Measurements from ENCODE around the gene USP19. TPM values are rescaled to one million over a fixed set of nuclear protein-coding genes. Genes with fewer than 3 reads are reported as not detected.

Gene USP19
- total RNA-seq, 1 experiment from 2014 or later = 72.1 TPM

DNA sequence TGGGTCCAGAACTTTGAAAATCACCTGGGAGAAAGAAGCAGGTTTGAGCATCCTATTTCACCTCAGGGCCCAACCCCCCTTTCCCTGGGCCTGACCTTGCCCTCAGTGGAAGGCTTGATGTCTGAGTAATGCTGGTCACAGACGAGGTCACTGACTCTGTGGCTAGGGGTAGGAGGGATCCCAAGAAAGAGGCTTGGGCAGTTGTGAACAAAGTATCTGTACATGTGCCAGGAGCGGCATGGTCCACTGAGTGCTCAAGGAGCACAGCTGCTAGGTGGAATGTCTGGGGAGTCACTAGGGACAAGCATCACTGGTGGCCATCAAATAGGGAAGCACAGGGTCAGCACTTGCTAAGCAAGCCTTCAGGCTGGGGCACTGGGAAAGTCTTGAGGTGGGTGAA lies 38.2 kb upstream of the USP19 start:
- intact Hi-C loops (cut with micrococcal nuclease; ENCODE audit: unreplicated experiment) = no loop called here
- Histone ChIP-seq H3K9me3 (ENCODE audit: insufficient read depth, low read depth) (no peaks in the 10 kb centered on the region), H3F3A (ENCODE audit: insufficient read depth, low read depth) (peaks cover 10% of the 10 kb centered on the region; the same call in 1 of the 2 replicates), H4K20me1 (ENCODE audit: insufficient read depth) (no peaks in the 10 kb centered on the region), H3K27ac (no peak overlapping the region), H3K36me3 (ENCODE audit: low read depth) (peaks cover 4% of the 10 kb centered on the region; the same call in 1 of the 2 replicates), H2AFZ (no peak overlapping the region), H3K4me2 (no peak overlapping the region), H3K79me2 (ENCODE audit: low read depth) (no peaks in the 10 kb centered on the region), H3K27me3 (ENCODE audit: insufficient read depth, low read depth) (no peaks in the 10 kb centered on the region), H3K4me1 (replicated peaks; ENCODE audit: insufficient read depth) (no peaks in the 10 kb centered on the region), H3K9me2 (ENCODE audit: insufficient read depth) (no peaks in the 10 kb centered on the region), H3K4me3 (no peak overlapping the region)
- DNase-seq = no peak
- no TSS peak for BruUV-seq (replicated peaks)
- CTCF ChIA-PET = interaction anchor here (0.6 kb wide), 1 partner anchor 53 kb away, joined by 3 read pairs; no protein-coding TSS in a partner anchor
- TF ChIP-seq, protein P1, sequence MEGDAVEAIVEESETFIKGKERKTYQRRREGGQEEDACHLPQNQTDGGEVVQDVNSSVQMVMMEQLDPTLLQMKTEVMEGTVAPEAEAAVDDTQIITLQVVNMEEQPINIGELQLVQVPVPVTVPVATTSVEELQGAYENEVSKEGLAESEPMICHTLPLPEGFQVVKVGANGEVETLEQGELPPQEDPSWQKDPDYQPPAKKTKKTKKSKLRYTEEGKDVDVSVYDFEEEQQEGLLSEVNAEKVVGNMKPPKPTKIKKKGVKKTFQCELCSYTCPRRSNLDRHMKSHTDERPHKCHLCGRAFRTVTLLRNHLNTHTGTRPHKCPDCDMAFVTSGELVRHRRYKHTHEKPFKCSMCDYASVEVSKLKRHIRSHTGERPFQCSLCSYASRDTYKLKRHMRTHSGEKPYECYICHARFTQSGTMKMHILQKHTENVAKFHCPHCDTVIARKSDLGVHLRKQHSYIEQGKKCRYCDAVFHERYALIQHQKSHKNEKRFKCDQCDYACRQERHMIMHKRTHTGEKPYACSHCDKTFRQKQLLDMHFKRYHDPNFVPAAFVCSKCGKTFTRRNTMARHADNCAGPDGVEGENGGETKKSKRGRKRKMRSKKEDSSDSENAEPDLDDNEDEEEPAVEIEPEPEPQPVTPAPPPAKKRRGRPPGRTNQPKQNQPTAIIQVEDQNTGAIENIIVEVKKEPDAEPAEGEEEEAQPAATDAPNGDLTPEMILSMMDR (conservative IDR thresholded peaks at IDR 0.05) = no peak
- no peak for TF ChIP-seq EZH2 (IDR thresholded peaks at IDR 0.05; ENCODE audit: low read depth)
- POLR2A ChIA-PET (ENCODE audit: unreplicated experiment) = no interaction called here

DNA sequence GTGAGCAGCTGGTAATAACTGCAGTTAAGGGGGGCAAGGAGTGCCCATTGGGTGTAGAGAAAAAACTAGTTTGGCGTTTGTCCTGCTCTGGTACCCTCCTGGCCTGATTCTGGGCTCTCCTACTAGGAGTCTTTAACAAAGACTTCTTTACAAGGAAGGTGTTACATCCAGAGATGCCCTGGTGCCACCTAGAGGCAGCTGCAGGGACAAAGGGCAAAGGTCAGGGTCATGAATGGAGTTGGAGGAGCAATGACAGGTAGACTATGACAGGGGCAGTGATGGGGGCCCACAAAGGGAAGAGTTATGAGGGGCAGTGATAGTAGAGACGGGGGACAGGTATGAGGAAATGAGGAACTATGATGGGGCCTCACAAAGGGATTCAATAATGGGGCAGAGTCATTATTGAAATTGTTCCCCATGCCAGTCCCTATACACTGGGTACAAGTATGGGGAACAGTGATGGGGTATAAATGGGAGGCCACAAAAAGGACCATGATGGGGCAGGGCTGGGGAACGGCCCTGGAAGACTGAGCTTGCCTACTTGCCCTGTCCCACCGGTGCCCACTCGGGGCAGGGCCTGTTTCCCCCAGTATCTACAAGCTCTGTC lies 37.6 kb upstream of the USP19 start:
- intact Hi-C loops (cut with micrococcal nuclease; ENCODE audit: unreplicated experiment) = no loop called here
- CTCF ChIA-PET = interaction anchor here (0.6 kb wide), 1 partner anchor 53 kb away, joined by 3 read pairs; no protein-coding TSS in a partner anchor
- H3K79me2 ChIP-seq (ENCODE audit: low read depth) = no peaks in the 10 kb centered on the region

DNA sequence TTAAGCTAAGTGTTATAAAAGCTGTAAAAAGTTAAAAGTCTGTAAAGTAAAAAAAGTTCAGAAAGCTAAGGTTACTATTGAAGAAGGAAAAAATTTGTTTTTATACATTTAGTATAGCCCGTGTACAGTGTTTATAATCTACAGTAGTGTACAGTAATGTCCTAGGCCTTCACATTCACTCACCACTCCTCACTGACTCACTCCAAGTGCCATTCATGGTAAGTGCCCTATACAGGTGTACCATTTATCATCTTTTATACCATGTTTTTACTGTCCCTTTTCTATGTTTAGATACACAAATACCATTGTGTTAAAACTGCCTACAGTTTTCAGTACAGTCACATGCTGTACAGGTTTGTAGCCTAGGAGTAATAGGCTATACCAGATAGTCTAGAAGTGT lies 36.7 kb upstream of the USP19 start:
- no peak overlapping the region for H3K27ac ChIP-seq
- no peaks in the 10 kb centered on the region for H3K27me3 ChIP-seq (ENCODE audit: insufficient read depth, low read depth)
- POLR2A ChIA-PET (ENCODE audit: unreplicated experiment) = interaction anchor here (0.6 to 0.7 kb wide), 2 partner anchors 21 to 393 kb away, joined by 3 to 7 read pairs; no protein-coding TSS in a partner anchor
- CTCF ChIA-PET = interaction anchor here (0.6 kb wide), 1 partner anchor 175 kb away, joined by 7 read pairs; no protein-coding TSS in a partner anchor
- no peaks in the 10 kb centered on the region for H3K4me1 ChIP-seq (replicated peaks; ENCODE audit: insufficient read depth)
- H2AFZ ChIP-seq = no peak overlapping the region
- no peaks in the 10 kb centered on the region for H3K9me2 ChIP-seq (ENCODE audit: insufficient read depth)
- no peak for TF ChIP-seq EZH2 (IDR thresholded peaks at IDR 0.05; ENCODE audit: low read depth)
- TF ChIP-seq, protein P1 (conservative IDR thresholded peaks at IDR 0.05) = no peak
- no TSS peak for BruUV-seq (replicated peaks)
- H3F3A ChIP-seq (ENCODE audit: insufficient read depth, low read depth) = peaks cover 10% of the 10 kb centered on the region; the same call in 1 of the 2 replicates
- H3K4me3 ChIP-seq = no peak overlapping the region
- no peak for DNase-seq
- no peaks in the 10 kb centered on the region for H3K36me3 ChIP-seq (ENCODE audit: low read depth)
- no peaks in the 10 kb centered on the region for H3K79me2 ChIP-seq (ENCODE audit: low read depth)
- intact Hi-C loops (cut with micrococcal nuclease; ENCODE audit: unreplicated experiment) = no loop called here
- H3K4me2 ChIP-seq = no peak overlapping the region
- H4K20me1 ChIP-seq (ENCODE audit: insufficient read depth) = no peaks in the 10 kb centered on the region
- H3K9me3 ChIP-seq (ENCODE audit: insufficient read depth, low read depth) = no peaks in the 10 kb centered on the region

More for the DNA sequence above, 37.6 kb upstream of the USP19 start:
- POLR2A ChIA-PET (ENCODE audit: unreplicated experiment) = no interaction called here
- H3K4me1 ChIP-seq (replicated peaks; ENCODE audit: insufficient read depth) = no peaks in the 10 kb centered on the region
- no peaks in the 10 kb centered on the region for H3K27me3 ChIP-seq (ENCODE audit: insufficient read depth, low read depth)
- H4K20me1 ChIP-seq (ENCODE audit: insufficient read depth) = no peaks in the 10 kb centered on the region
- TF ChIP-seq, protein P1 (conservative IDR thresholded peaks at IDR 0.05) = peak; percentile 59
- TF ChIP-seq EZH2 (IDR thresholded peaks at IDR 0.05; ENCODE audit: low read depth) = no peak
- H3K36me3 ChIP-seq (ENCODE audit: low read depth) = no peaks in the 10 kb centered on the region
- no TSS peak for BruUV-seq (replicated peaks)
- no peaks in the 10 kb centered on the region for H3K9me2 ChIP-seq (ENCODE audit: insufficient read depth)
- no peak overlapping the region for H3K4me3 ChIP-seq
- H3K9me3 ChIP-seq (ENCODE audit: insufficient read depth, low read depth) = no peaks in the 10 kb centered on the region
- H3K4me2 ChIP-seq = no peak overlapping the region
- no peak overlapping the region for H2AFZ ChIP-seq
- H3F3A ChIP-seq (ENCODE audit: insufficient read depth, low read depth) = peaks cover 10% of the 10 kb centered on the region; the same call in 1 of the 2 replicates
- peak in 1 of 2 experiments; percentile 41 for DNase-seq
- H3K27ac ChIP-seq = no peak overlapping the region
